Activated CD8-positive, alpha-beta memory T cell treated with anti-CD3 and anti-CD28 coated beads, Interleukin-2, amount 50 U/mL, for 24 hours (primary cell): ENCODE results near the gene C19orf33.

Source experiments
- DNase-seq: peaks from one replicate; pipeline ENCODE4 v3.0.0-alpha.2; 2020; ENCODE audit errors: extremely low read depth

Gene C19orf33

GRCh38 chr19:38308926-38309614, 5.0 kb downstream of the C19orf33 start:
- DNase-seq = no peak

- no peak for DNase-seq
Observed at GRCh38 chr19:38309615-38310278, 5.7 kb downstream of the C19orf33 start.

- no peak for DNase-seq
Observed at GRCh38 chr19:38310279-38310670, 6.2 kb downstream of the C19orf33 start.

- DNase-seq = no peak
Observed at GRCh38 chr19:38310986-38311385, 6.9 kb downstream of the C19orf33 start.

GRCh38 chr19:38315657-38316476, 11.8 kb downstream of the C19orf33 start, which contains the start of gene YIF1B:
TSS of gene YIF1B (minus strand) at chr19:38315947. CDS start at chr19:38315917, 30 bp downstream.
- peak; percentile 90 for DNase-seq

- DNase-seq = no peak
Observed at GRCh38 chr19:38316477-38317067, 12.5 kb downstream of the C19orf33 start.

GRCh38 chr19:38317104-38317612, 13.1 kb downstream of the C19orf33 start:
- no peak for DNase-seq

- no peak for DNase-seq
Observed at GRCh38 chr19:38318660-38319059, 14.6 kb downstream of the C19orf33 start.

GRCh38 chr19:38319421-38320258, 15.6 kb downstream of the C19orf33 start, which contains the start of gene KCNK6:
TSS of gene KCNK6 (plus strand) at chr19:38319845. CDS start at chr19:38319951, 106 bp downstream.
- no peak for DNase-seq

- DNase-seq = no peak
Observed at GRCh38 chr19:38320969-38321339, 16.9 kb downstream of the C19orf33 start.

GRCh38 chr19:38321646-38322196, 17.7 kb downstream of the C19orf33 start:
- no peak for DNase-seq

- DNase-seq = no peak
Observed at GRCh38 chr19:38323291-38323690, 19.2 kb downstream of the C19orf33 start.

GRCh38 chr19:38324431-38324830, 20.4 kb downstream of the C19orf33 start:
- DNase-seq = no peak

GRCh38 chr19:38326591-38326990, 22.5 kb downstream of the C19orf33 start:
- DNase-seq = no peak

GRCh38 chr19:38329651-38330050, 25.6 kb downstream of the C19orf33 start:
- DNase-seq = no peak

- no peak for DNase-seq
Observed at GRCh38 chr19:38331728-38332127, 27.7 kb downstream of the C19orf33 start.

- DNase-seq = no peak
Observed at GRCh38 chr19:38333245-38333644, 29.2 kb downstream of the C19orf33 start.

- DNase-seq = peak; percentile 90
Observed at GRCh38 chr19:38335949-38336637, 32.0 kb downstream of the C19orf33 start.

- peak; percentile 91 for DNase-seq
Observed at GRCh38 chr19:38336638-38337359, 32.7 kb downstream of the C19orf33 start.

GRCh38 chr19:38337360-38337653, 33.3 kb downstream of the C19orf33 start:
- no peak for DNase-seq
